GM12872 (cell line): ENCODE results near the gene IFIH1.
A peak's percentile ranks its signal among the peaks of the same experiment; 100 is the strongest.

Experiments
- CTCF ChIP-seq: IDR thresholded peaks from 3 replicates; pipeline ENCODE4 v1.5.1; 2011; ENCODE audit warnings: low read depth, mild to moderate bottlenecking, low read length, moderate library complexity; ENCODE audit not compliant: insufficient read depth

The IFIH1 gene

GRCh38 chr2:162318328-162319180, at the start of gene IFIH1:
Gene IFIH1 (minus strand): TSS chr2:162318684. CDS start chr2:162318307, 377 bp downstream.
- peak; percentile 33; the same call in 1 of the 3 replicates for TF ChIP-seq CTCF

GRCh38 chr2:162365392-162365791, 46.9 kb upstream of the IFIH1 start:
- no peak for TF ChIP-seq CTCF

- no peak for TF ChIP-seq CTCF
Measured at GRCh38 chr2:162344617-162344950, 26.1 kb upstream of the IFIH1 start.

GRCh38 chr2:162343824-162344616, 25.5 kb upstream of the IFIH1 start, which contains the start of gene GCA:
Gene GCA (plus strand): TSS chr2:162344132. CDS start chr2:162344249, 117 bp downstream.
- no peak for TF ChIP-seq CTCF

GRCh38 chr2:162343492-162343823, 25.0 kb upstream of the IFIH1 start:
- TF ChIP-seq CTCF = no peak

GRCh38 chr2:162342841-162343240, 24.4 kb upstream of the IFIH1 start:
- TF ChIP-seq CTCF = no peak

- no peak for TF ChIP-seq CTCF
Measured at GRCh38 chr2:162342321-162342720, 23.8 kb upstream of the IFIH1 start.
